GM13976 (cell line): Measurements from ENCODE around the gene HPSE2.

Source experiments
- DNase-seq: peaks from one replicate; pipeline ENCODE4 v3.0.0; 2012; ENCODE audit warnings: low spot score
- in situ Hi-C: fragments of 300-500 bp; cut with MboI; formaldehyde crosslinking; loops from one replicate; pipeline ENCODE4 v1.12.0; 2022; ENCODE audit warnings: low sequenced_read_pairs, mixed read lengths, inconsistent platforms; ENCODE audit not compliant: unreplicated experiment
- TF ChIP-seq, protein P1 (sequence below): IDR thresholded peaks from 2 replicates; pipeline ENCODE4 v1.5.1; 2012; ENCODE audit warnings: borderline replicate concordance, mild to moderate bottlenecking; ENCODE audit not compliant: insufficient read depth; ENCODE audit errors: extremely low read depth, missing control alignments, control extremely low read depth

The HPSE2 gene

DNA sequence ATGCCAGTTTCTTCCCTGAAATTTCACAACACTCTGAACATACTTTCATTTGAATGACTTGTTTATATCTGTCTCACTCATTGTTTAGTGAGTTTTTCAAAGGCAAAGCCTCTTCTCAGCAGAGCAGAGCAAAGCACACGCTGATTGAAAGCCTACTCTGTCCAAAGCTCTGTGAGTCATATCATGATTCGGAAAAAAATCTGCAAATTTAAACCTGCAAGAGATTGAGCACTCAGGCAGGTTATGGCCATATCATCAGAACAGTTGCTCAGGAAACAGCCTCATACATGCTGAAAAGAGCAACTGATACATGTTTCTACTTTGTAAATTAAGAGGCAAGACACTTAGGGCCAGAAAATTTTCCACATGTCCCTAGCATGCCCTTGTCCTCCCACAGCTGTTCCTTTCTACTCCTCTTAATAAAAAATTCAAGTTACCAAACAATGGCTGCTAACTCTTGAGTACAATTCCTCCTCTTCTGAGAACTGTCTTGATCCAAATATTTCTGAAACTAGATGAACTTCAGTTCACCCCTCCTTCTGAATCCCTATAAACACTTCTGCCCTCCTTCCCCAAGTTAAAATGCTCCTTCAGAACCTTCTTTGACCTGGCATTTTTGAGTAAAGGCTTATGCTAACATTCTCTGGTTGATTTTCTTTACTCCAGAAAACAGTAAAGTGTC, 648.4 kb downstream of the HPSE2 start:
- in situ Hi-C loops: no loop called here
- TF ChIP-seq, protein P1, sequence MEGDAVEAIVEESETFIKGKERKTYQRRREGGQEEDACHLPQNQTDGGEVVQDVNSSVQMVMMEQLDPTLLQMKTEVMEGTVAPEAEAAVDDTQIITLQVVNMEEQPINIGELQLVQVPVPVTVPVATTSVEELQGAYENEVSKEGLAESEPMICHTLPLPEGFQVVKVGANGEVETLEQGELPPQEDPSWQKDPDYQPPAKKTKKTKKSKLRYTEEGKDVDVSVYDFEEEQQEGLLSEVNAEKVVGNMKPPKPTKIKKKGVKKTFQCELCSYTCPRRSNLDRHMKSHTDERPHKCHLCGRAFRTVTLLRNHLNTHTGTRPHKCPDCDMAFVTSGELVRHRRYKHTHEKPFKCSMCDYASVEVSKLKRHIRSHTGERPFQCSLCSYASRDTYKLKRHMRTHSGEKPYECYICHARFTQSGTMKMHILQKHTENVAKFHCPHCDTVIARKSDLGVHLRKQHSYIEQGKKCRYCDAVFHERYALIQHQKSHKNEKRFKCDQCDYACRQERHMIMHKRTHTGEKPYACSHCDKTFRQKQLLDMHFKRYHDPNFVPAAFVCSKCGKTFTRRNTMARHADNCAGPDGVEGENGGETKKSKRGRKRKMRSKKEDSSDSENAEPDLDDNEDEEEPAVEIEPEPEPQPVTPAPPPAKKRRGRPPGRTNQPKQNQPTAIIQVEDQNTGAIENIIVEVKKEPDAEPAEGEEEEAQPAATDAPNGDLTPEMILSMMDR: no peak
- DNase-seq: no peak

DNA sequence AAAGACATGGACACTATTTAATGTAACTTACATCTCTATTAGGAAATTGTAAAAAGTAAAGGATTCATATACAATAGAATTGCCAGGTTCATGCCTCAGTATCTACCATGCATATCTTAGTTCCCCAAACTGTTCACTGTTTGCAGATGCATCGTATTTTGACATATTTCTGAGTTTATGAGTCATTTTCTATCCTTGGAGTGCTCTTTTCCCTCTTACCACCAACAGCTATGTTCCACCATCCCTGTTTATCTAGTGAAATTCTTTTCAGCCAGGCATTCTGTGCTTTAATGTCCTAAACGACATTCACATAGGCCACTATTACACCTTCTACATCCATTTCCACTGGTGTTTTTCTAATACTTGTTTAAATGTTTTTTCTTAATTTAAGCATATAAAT, 649.6 kb downstream of the HPSE2 start:
- no peak for DNase-seq
- TF ChIP-seq, protein P1: no peak
- in situ Hi-C loops: no loop called here

DNA sequence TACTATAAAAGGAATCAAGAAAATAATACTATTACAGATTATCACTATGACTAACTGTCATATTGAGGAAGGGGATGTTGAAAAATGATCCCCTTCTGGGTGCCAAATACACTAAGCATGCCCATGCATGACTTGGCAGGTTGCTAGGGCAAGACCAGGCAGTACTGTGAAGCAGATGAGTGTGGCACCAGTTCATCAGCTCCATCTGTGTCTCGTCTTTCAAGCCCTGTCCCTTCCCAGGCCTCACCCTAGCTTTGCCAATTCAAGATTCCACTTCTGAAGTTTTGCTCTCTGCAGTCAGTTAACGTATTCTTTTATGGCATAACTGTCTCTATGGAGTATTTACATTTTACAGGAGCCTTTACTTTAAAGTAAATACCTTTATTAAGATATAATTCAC, 653.3 kb downstream of the HPSE2 start:
- no peak for DNase-seq
- in situ Hi-C loops: no loop called here
- TF ChIP-seq, protein P1: no peak

DNA sequence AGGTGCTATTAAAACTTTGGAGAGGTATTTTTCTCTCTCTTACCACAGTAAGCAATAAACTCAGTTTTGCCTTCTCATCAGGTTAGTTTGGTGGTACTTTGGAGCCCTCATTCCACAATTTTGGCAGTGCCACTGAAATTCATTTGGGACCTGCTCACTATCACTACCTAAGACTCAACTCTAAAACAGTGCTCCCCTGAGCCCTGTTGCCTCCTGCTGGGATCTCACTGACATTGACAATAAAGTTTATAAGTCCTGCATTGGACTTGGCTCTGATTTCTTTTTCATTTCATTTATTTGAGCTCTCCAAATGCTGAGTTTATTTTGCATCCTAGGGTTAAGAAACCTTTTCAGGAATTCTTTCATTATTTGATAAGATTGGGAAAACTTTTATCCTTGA, 658.1 kb downstream of the HPSE2 start:
- in situ Hi-C loops: no loop called here
- TF ChIP-seq, protein P1: no peak
- DNase-seq: no peak

DNA sequence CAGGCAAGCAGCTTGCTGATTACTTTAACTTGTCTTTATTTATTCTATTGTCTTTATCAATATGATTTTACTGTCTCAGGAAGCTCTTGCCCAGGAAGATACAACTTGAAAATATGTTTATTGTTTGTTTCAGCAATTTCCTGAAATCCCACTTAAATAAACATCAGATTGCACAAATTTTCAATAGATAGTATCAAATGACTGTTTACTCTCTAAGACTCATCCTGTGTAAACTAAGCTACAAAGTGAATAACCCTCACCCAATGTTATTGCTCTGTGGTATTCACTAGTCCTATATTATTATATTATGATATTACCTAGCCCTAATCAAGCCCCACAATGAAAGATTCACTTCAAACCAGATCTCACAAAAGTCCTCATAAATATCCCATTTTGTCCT, 658.5 kb downstream of the HPSE2 start:
- in situ Hi-C loops: no loop called here
- TF ChIP-seq, protein P1: no peak
- no peak for DNase-seq

DNA sequence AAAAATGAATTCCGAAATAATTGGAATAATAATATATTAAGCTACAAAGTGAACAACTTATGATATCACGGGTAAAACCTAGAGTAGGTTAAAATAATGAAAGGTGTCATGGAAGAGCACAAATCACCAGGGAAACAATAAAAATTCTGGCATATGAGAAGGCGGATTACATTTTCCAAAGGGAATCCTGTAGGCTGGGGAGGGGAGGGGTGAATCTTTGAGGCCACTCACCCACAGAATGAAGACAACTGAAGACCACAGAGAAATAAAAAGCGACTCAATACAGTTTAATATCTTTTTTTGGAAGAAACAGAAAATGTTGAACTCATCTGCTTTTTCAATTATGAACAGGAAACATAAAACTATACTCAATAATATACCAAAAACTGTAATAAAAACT, 659.6 kb downstream of the HPSE2 start:
- TF ChIP-seq, protein P1: no peak
- in situ Hi-C loops: no loop called here
- DNase-seq: no peak
